Cardiac septum (tissue), 1 donor: ENCODE results near the gene SHROOM1. TPM values are rescaled to one million over a fixed set of nuclear protein-coding genes. Genes with fewer than 3 reads are reported as not detected.
A peak's percentile ranks its signal among the peaks of the same experiment; 100 is the strongest.
"Not testable (repeated sequence)": the region's sequence is repeated elsewhere in the genome, so short reads cannot be mapped to it uniquely, and the experiment has no call there.

Source experiments
- DNase-seq: peaks from one replicate; pipeline ENCODE4 v3.0.0-alpha.2; 2020; ENCODE audit warnings: low spot score
- intact Hi-C: fragments of 100-400 bp; cut with DNase I; formaldehyde crosslinking; loops from one replicate; pipeline ENCODE4 v1.14.0; 2022
- long read RNA-seq: library from polyadenylated mRNA; unstranded; transcript quantifications from one replicate; pipeline ENCODE4 v2.0.0, GENCODE V29; 2021
- total RNA-seq: library from RNA; stranded (reverse); fragmentation: NEBNext Ultra II Directional; extraction: Animal tissue kit (Norgen Biotek cat#: 25700); gene quantifications from one replicate; pipeline ENCODE4 v1.2.1, GENCODE V29; 2021
- donor health status: DM: no; HTN: no; CAD: no.

SHROOM1 gene
- 4.7 TPM for total RNA-seq
- long read RNA-seq, partial matches to known transcripts = 6 of 14 reads
- long read RNA-seq, other reads (novel, unspliced or antisense) = 7 of 14 reads

GRCh38 chr5:132830436-132831094, at the start of gene SHROOM1:
Gene SHROOM1, minus strand, starts transcription at chr5:132830647. Its CDS starts 4,507 bp downstream, at chr5:132826140.
- intact Hi-C loops = loop anchor here (1.0 to 2.0 kb wide), 2 partner anchors 36 to 53 kb away; partner anchors contain the start of genes GDF9 and UQCRQ
- peak; percentile 82 for DNase-seq

GRCh38 chr5:132877938-132878337, 47.5 kb upstream of the SHROOM1 start:
- intact Hi-C loops = no loop called here
- no peak for DNase-seq

- intact Hi-C loops = no loop called here
- no peak for DNase-seq
Measured at GRCh38 chr5:132877466-132877865, 47.0 kb upstream of the SHROOM1 start.

- DNase-seq = no peak
- intact Hi-C loops = no loop called here
Measured at GRCh38 chr5:132876020-132876759, 45.7 kb upstream of the SHROOM1 start.

- intact Hi-C loops = no loop called here
- no peak for DNase-seq
Measured at GRCh38 chr5:132873930-132874271, 43.5 kb upstream of the SHROOM1 start.

GRCh38 chr5:132873119-132873929, 42.9 kb upstream of the SHROOM1 start, which contains the start of gene LEAP2:
Gene LEAP2, plus strand, starts transcription at chr5:132873668. Its CDS starts 27 bp downstream, at chr5:132873695.
- no peak for DNase-seq
- intact Hi-C loops = no loop called here

- no peak for DNase-seq
- intact Hi-C loops = no loop called here
Measured at GRCh38 chr5:132872788-132873118, 42.3 kb upstream of the SHROOM1 start.

- intact Hi-C loops = no loop called here
- DNase-seq = no peak
Measured at GRCh38 chr5:132871459-132872284, 41.2 kb upstream of the SHROOM1 start.

GRCh38 chr5:132870801-132871200, 40.4 kb upstream of the SHROOM1 start:
- intact Hi-C loops = no loop called here
- DNase-seq = no peak

- intact Hi-C loops = loop anchor here (5.0 to 10.0 kb wide), 2 partner anchors 94 to 184 kb away; partner anchors contain the start of genes HSPA4 and SEPTIN8
- no peak for DNase-seq
Measured at GRCh38 chr5:132868754-132869153, 38.3 kb upstream of the SHROOM1 start.

GRCh38 chr5:132867046-132867451, 36.6 kb upstream of the SHROOM1 start:
- intact Hi-C loops = loop anchor here (2.0 to 10.0 kb wide), 3 partner anchors 36 to 185 kb away; partner anchors contain the start of genes HSPA4, SEPTIN8 and SHROOM1
- no peak for DNase-seq

GRCh38 chr5:132866342-132867045, 36.0 kb upstream of the SHROOM1 start, which contains the start of the genes GDF9 and UQCRQ:
Gene GDF9, minus strand, starts transcription at chr5:132866469. Its CDS starts 1,936 bp downstream, at chr5:132864533.
Gene UQCRQ, plus strand, starts transcription at chr5:132866642. Its CDS starts 240 bp downstream, at chr5:132866882.
- intact Hi-C loops = loop anchor here (1.0 to 10.0 kb wide), 4 partner anchors 36 to 186 kb away; partner anchors contain the start of genes AFF4, HSPA4, SEPTIN8 and SHROOM1
- peak; percentile 97 for DNase-seq

- no peak for DNase-seq
- intact Hi-C loops = loop anchor here (1.0 to 10.0 kb wide), 4 partner anchors 35 to 186 kb away; partner anchors contain the start of genes AFF4, HSPA4, SEPTIN8 and SHROOM1
Measured at GRCh38 chr5:132865668-132866341, 35.4 kb upstream of the SHROOM1 start.

- no peak for DNase-seq
- intact Hi-C loops = loop anchor here (10.0 kb wide), 1 partner anchor 86 kb away; the partner anchor contains the start of gene SEPTIN8
Measured at GRCh38 chr5:132860742-132861141, 30.3 kb upstream of the SHROOM1 start.

- no peak for DNase-seq
- intact Hi-C loops = loop anchor here (10.0 kb wide), 1 partner anchor 85 kb away; the partner anchor contains the start of gene SEPTIN8
Measured at GRCh38 chr5:132859889-132860437, 29.5 kb upstream of the SHROOM1 start.

- no peak for DNase-seq
- intact Hi-C loops = no loop called here
Measured at GRCh38 chr5:132856011-132856410, 25.6 kb upstream of the SHROOM1 start.

- intact Hi-C loops, DNase-seq: not testable (repeated sequence)
Measured at GRCh38 chr5:132854992-132855391, 24.5 kb upstream of the SHROOM1 start.
